Measurements from ENCODE around the gene GNA12.

- TF ChIP-seq CTCF (conservative IDR thresholded peaks at IDR 0.05; ENCODE audit: low read depth, low read length) (no peak), EZH2 (IDR thresholded peaks at IDR 0.05; ENCODE audit: low read length, unreplicated experiment) (no peak)
These were observed 135.4 kb downstream of the GNA12 start for GRCh38 chr7:2708547-2709310.

Data from PC-3 (cell line).